Ascending aorta (tissue), 2 donors: ENCODE results near the gene KRT77. TPM values are rescaled to one million over a fixed set of nuclear protein-coding genes. Genes with fewer than 3 reads are reported as not detected.
A peak's percentile ranks its signal among the peaks of the same experiment; 100 is the strongest.
"Not testable (repeated sequence)": the region's sequence is repeated elsewhere in the genome, so short reads cannot be mapped to it uniquely, and the experiment has no call there.

Source experiments
- DNase-seq, 2 donors: peaks; one replicate each; pipeline ENCODE4 v3.0.0-alpha.2; 2019; ENCODE audit warnings: low spot score in 2 of 2
- H3K27ac ChIP-seq, 2 donors: fragments of 200-600 bp; sonication (generic); one replicate each; pipeline ENCODE4 v1.5.1; 2016 to 2017; ENCODE audit warnings: mild to moderate bottlenecking in 1 of 2
- H3K27me3 ChIP-seq: fragments of 200-600 bp; sonication (generic); one replicate; pipeline ENCODE4 v1.5.1; 2017
- H3K36me3 ChIP-seq, 2 donors: fragments of 200-600 bp; sonication (generic); one replicate each; pipeline ENCODE4 v1.5.1; 2016
- H3K4me1 ChIP-seq, 2 donors: fragments of 200-600 bp; sonication (generic); one replicate each; pipeline ENCODE4 v1.5.1; 2016 to 2017; ENCODE audit warnings: mild to moderate bottlenecking in 1 of 2
- H3K4me3 ChIP-seq, 2 donors: fragments of 200-600 bp; sonication (generic); one replicate each; pipeline ENCODE4 v1.5.1; 2016 to 2017; ENCODE audit warnings: mild to moderate bottlenecking in 1 of 2
- H3K9me3 ChIP-seq, 2 donors: fragments of 200-600 bp; sonication (generic); one replicate each; pipeline ENCODE4 v1.5.1; 2016
- CTCF ChIP-seq, 3 experiments: fragments of 200-600 bp in 2 of 3; fragments of 450-650 bp in 1 of 3; sonication (generic) in 2 of 3; IDR thresholded peaks; one replicate each; pipeline ENCODE4 v1.5.1; 2016 to 2019; ENCODE audit warnings: antibody characterized with exemption in 3 of 3, mild to moderate bottlenecking in 1 of 3, moderate library complexity in 1 of 3
- intact Hi-C: fragments of 100-400 bp; cut with DNase I; formaldehyde crosslinking; loops from one replicate; pipeline ENCODE4 v1.15.1; 2023
- total RNA-seq: library from RNA; depleted of rRNA; stranded (reverse); fragments of >200 nt; gene quantifications from one replicate; pipeline ENCODE4 v1.1.0, GENCODE V29; 2016

The KRT77 gene
- not detected for total RNA-seq

- Histone ChIP-seq H3K27ac (no peak within 1 kb of the TSS), H3K9me3 (no peaks in the 10 kb centered on the region), H3K4me3 (no peak within 1 kb of the TSS), H3K36me3 (no peaks in the 10 kb centered on the region), H3K27me3 (no peaks in the 10 kb centered on the region), H3K4me1 (no peaks in the 10 kb centered on the region)
- no peak for TF ChIP-seq CTCF (IDR thresholded peaks at IDR 0.05)
- no peak for DNase-seq
- intact Hi-C loops = no loop called here
These were observed at the start of gene KRT77 for GRCh38 chr12:52703424-52703823. TSS of gene KRT77 (minus strand) at chr12:52703524. CDS start at chr12:52703434, 90 bp downstream.

- Histone ChIP-seq H3K9me3 (no peaks in the 10 kb centered on the region), H3K27ac (no peak overlapping the region), H3K27me3 (no peaks in the 10 kb centered on the region), H3K4me3 (no peak overlapping the region), H3K4me1 (no peaks in the 10 kb centered on the region), H3K36me3 (no peaks in the 10 kb centered on the region)
- DNase-seq = no peak
- intact Hi-C loops = no loop called here
- TF ChIP-seq CTCF (IDR thresholded peaks at IDR 0.05) = no peak
These were observed 49.2 kb upstream of the KRT77 start for GRCh38 chr12:52752516-52752915.

- intact Hi-C loops = no loop called here
These were observed 48.5 kb upstream of the KRT77 start for GRCh38 chr12:52751795-52752194.

DNA sequence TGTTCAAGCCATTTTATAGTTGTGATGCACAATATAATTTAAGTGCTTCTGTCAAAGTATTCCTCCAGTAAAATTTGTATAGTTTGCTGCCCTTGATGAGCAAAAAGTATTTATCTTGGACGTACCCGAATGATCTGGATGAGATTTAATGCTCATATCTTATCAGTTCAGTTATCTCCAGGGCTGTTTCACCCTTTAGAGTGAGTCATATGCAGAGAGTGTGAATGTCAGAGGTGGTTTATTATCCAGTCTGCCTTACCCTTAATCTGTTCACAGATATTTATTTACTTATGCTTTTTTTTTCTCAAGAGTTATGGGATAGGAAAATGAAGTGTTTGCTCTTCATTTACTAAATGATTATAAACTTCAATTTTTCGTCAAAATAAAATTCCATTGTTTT lies 47.2 kb upstream of the KRT77 start:
- H3K36me3 ChIP-seq, H3K27ac ChIP-seq, H3K27me3 ChIP-seq, H3K4me1 ChIP-seq, DNase-seq, intact Hi-C loops, H3K9me3 ChIP-seq, H3K4me3 ChIP-seq: not testable (repeated sequence)

More at GRCh38 chr12:52751795-52752194, 48.5 kb upstream of the KRT77 start:
- no peaks in the 10 kb centered on the region for H3K36me3 ChIP-seq
- H3K27ac ChIP-seq = no peak overlapping the region
- no peak overlapping the region for H3K4me3 ChIP-seq
- no peaks in the 10 kb centered on the region for H3K4me1 ChIP-seq
- H3K27me3 ChIP-seq = no peaks in the 10 kb centered on the region
- TF ChIP-seq CTCF (IDR thresholded peaks at IDR 0.05) = no peak
- no peak for DNase-seq
- H3K9me3 ChIP-seq = no peaks in the 10 kb centered on the region

GRCh38 chr12:52749827-52750226 lies 46.5 kb upstream of the KRT77 start:
- DNase-seq = peak in 1 of 2 donors; percentile 43
- Histone ChIP-seq H3K27ac (no peak overlapping the region), H3K4me1 (no peaks in the 10 kb centered on the region), H3K4me3 (no peak overlapping the region), H3K9me3 (no peaks in the 10 kb centered on the region), H3K27me3 (no peaks in the 10 kb centered on the region), H3K36me3 (no peaks in the 10 kb centered on the region)
- no peak for TF ChIP-seq CTCF (IDR thresholded peaks at IDR 0.05)
- intact Hi-C loops = no loop called here

- DNase-seq = no peak
- no peak for TF ChIP-seq CTCF (IDR thresholded peaks at IDR 0.05)
- Histone ChIP-seq H3K4me1 (no peaks in the 10 kb centered on the region), H3K4me3 (no peak overlapping the region), H3K27me3 (no peaks in the 10 kb centered on the region), H3K27ac (no peak overlapping the region), H3K36me3 (no peaks in the 10 kb centered on the region), H3K9me3 (no peaks in the 10 kb centered on the region)
- intact Hi-C loops = no loop called here
These were observed 45.3 kb upstream of the KRT77 start for GRCh38 chr12:52748578-52748977.
